Testis (tissue), 5 donors: Measurements from ENCODE around the gene MYMX. TPM values are rescaled to one million over a fixed set of nuclear protein-coding genes. Genes with fewer than 3 reads are reported as not detected.

ENCODE experiments used
- DNase-seq: peaks from one replicate; pipeline ENCODE4 v3.0.0-alpha.2; 2019
- H3K27ac ChIP-seq, 2 donors: fragments of 200-600 bp; sonication (generic); one replicate each; pipeline ENCODE4 v1.5.1; 2019
- H3K27me3 ChIP-seq: fragments of 200-600 bp; sonication (generic); one replicate; pipeline ENCODE4 v1.5.1; 2019
- H3K36me3 ChIP-seq: fragments of 200-600 bp; sonication (generic); one replicate; pipeline ENCODE4 v1.5.1; 2017; ENCODE audit warnings: low read depth; ENCODE audit errors: missing control alignments
- H3K4me1 ChIP-seq: fragments of 200-600 bp; sonication (generic); one replicate; pipeline ENCODE4 v1.5.1; 2019
- H3K4me3 ChIP-seq, 2 donors: fragments of 200-600 bp; sonication (generic); one replicate each; pipeline ENCODE4 v1.5.1; 2017 to 2019
- H3K9me3 ChIP-seq: fragments of 200-600 bp; sonication (generic); one replicate; pipeline ENCODE4 v1.5.1; 2017
- POLR2A ChIP-seq: fragments of 450-650 bp; IDR thresholded peaks from one replicate; pipeline ENCODE4 v1.6.1; 2017; ENCODE audit warnings: antibody characterized with exemption, mild to moderate bottlenecking, moderate library complexity
- WGBS, 2 donors: methylation state at CpG; one replicate each; pipeline ENCODE4 v1.1.5; 2018; 5-methylcytosine and 5-hydroxymethylcytosine counted together
- intact Hi-C: fragments of 100-400 bp; cut with DNase I; formaldehyde crosslinking; loops from one replicate; pipeline ENCODE4 v1.15.1; 2023; ENCODE audit warnings: low total_unique reads
- long read RNA-seq, 2 donors: transcript quantifications; one replicate each; lab custom pipeline, GENCODE V29; 2026
- polyA plus RNA-seq: library from polyadenylated mRNA; stranded (reverse); fragments of 350-450 nt; fragmentation: Illumina TruSeq; extraction: RNeasy Lipid Tissue Mini Kit (QIAGEN cat#74804); gene quantifications from one replicate; pipeline ENCODE4 v1.2.3, GENCODE V29; 2014; ENCODE audit warnings: low read depth, low replicate concordance; ENCODE audit not compliant: insufficient read depth
- total RNA-seq, 2 donors: library from RNA; depleted of rRNA; stranded (reverse); fragments of >200 nt; gene quantifications; one replicate each; pipeline ENCODE4 v1.2.3, GENCODE V29; 2016
- TF ChIP-seq, protein P1 (sequence below), 3 experiments: fragments of 450-650 bp in 2 of 3; fragments of 200-600 bp in 1 of 3; sonication (generic) in 1 of 3; IDR thresholded peaks; one replicate each; pipeline ENCODE4 v1.5.1; 2016 to 2019; ENCODE audit warnings: antibody characterized with exemption in 3 of 3, mild to moderate bottlenecking in 2 of 3, moderate library complexity in 1 of 3

MYMX gene
- total RNA-seq, result under 1 TPM in 1 of 2 donors, not detected in 1; 0.87 TPM
- 0.73 TPM for polyA plus RNA-seq
- long read RNA-seq, donor 1, partial matches to known transcripts, result 0 of 1 reads
- long read RNA-seq, donor 1, other reads (novel, unspliced or antisense), result 0 of 1 reads
- long read RNA-seq, donor 2, result 0 reads

- TF ChIP-seq POLR2A, result no peak
- TF ChIP-seq, protein P1, sequence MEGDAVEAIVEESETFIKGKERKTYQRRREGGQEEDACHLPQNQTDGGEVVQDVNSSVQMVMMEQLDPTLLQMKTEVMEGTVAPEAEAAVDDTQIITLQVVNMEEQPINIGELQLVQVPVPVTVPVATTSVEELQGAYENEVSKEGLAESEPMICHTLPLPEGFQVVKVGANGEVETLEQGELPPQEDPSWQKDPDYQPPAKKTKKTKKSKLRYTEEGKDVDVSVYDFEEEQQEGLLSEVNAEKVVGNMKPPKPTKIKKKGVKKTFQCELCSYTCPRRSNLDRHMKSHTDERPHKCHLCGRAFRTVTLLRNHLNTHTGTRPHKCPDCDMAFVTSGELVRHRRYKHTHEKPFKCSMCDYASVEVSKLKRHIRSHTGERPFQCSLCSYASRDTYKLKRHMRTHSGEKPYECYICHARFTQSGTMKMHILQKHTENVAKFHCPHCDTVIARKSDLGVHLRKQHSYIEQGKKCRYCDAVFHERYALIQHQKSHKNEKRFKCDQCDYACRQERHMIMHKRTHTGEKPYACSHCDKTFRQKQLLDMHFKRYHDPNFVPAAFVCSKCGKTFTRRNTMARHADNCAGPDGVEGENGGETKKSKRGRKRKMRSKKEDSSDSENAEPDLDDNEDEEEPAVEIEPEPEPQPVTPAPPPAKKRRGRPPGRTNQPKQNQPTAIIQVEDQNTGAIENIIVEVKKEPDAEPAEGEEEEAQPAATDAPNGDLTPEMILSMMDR (IDR thresholded peaks at IDR 0.05), result no peak
- Histone ChIP-seq H3K4me3 (no peak within 1 kb of the TSS), H3K27me3 (no peaks in the 10 kb centered on the region), H3K36me3 (no peaks in the 10 kb centered on the region), H3K9me3 (no peaks in the 10 kb centered on the region), H3K27ac (peak within 1 kb of the TSS; percentile 61 to 92), H3K4me1 (peaks cover 36% of the 10 kb centered on the region)
- DNase-seq, result no peak
- 30 to 41% methylated on average over 7 of the region's 7 CpGs for WGBS, 2 donors
- intact Hi-C loops, result no loop called here
Observed at GRCh38 chr6:44216677-44217331, at the start of gene MYMX. MYMX (plus strand) TSS chr6:44216926; CDS start chr6:44217472, 546 bp downstream.

- H3K36me3 ChIP-seq, result no peaks in the 10 kb centered on the region
- intact Hi-C loops, result no loop called here
Observed at GRCh38 chr6:44167567-44167966, 49.2 kb upstream of the MYMX start.

GRCh38 chr6:44169154-44169553 lies 47.6 kb upstream of the MYMX start:
- no peak overlapping the region for H3K4me3 ChIP-seq
- no peaks in the 10 kb centered on the region for H3K9me3 ChIP-seq
- H3K27ac ChIP-seq, result no peak overlapping the region
- H3K4me1 ChIP-seq, result no peaks in the 10 kb centered on the region
- peak; percentile 61 for DNase-seq
- no peaks in the 10 kb centered on the region for H3K27me3 ChIP-seq
- no peaks in the 10 kb centered on the region for H3K36me3 ChIP-seq
- intact Hi-C loops, result no loop called here
- 48 to 65% methylated on average over 6 to 9 of the region's 9 CpGs for WGBS, 2 donors
- TF ChIP-seq POLR2A, result no peak
- TF ChIP-seq, protein P1 (IDR thresholded peaks at IDR 0.05), result no peak

More at GRCh38 chr6:44167567-44167966, 49.2 kb upstream of the MYMX start:
- Histone ChIP-seq H3K27ac (no peak overlapping the region), H3K27me3 (no peaks in the 10 kb centered on the region), H3K4me3 (no peak overlapping the region), H3K9me3 (no peaks in the 10 kb centered on the region), H3K4me1 (no peaks in the 10 kb centered on the region)
- no peak for DNase-seq
- WGBS, 2 donors, result 85 to 97% methylated on average over 1 of the region's 1 CpG
- TF ChIP-seq POLR2A, result no peak
- TF ChIP-seq, protein P1 (IDR thresholded peaks at IDR 0.05), result no peak

DNA sequence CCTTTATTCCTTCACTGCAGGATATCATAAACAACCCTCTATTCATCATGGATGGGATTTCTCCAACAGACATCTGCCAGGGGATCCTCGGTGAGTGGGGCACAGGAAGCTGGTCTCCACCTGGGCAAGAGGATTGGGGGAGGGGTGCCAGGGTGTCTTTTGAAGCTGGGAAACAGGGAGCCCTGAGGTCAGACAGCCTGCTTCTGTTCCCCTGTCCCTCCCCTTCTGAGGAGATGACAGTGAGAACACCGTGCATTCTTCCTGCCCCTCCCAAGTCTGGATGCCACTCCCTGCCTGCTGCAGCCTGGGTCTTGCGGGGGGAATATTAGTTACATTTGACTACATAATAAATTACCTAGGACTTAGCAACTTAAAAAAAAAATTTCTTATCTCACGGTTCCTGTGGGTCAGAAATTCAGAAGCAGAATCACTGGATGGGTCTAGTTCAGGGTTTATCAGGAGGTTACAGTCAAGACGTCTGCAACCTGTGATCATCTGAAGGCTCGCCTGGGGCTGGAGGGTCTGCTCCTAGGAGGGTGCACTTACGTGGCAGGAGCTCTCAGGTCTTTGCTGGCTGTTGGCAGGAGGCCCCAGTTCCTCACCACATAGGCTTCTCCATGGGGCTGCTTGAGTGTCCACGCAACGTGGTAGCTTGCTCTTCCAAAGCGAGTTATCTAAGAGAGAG lies 46.7 kb upstream of the MYMX start:
- Histone ChIP-seq H3K4me3 (no peak overlapping the region), H3K9me3 (no peaks in the 10 kb centered on the region), H3K4me1 (no peaks in the 10 kb centered on the region), H3K27me3 (no peaks in the 10 kb centered on the region), H3K27ac (no peak overlapping the region), H3K36me3 (no peaks in the 10 kb centered on the region)
- intact Hi-C loops, result loop anchor here (10.0 kb wide), 1 partner anchor 65 kb away; no protein-coding TSS in a partner anchor
- no peak for TF ChIP-seq POLR2A
- TF ChIP-seq, protein P1 (IDR thresholded peaks at IDR 0.05), result no peak
- DNase-seq, result no peak
- 72 to 78% methylated on average over 10 of the region's 10 CpGs for WGBS, 2 donors
